Measurements from ENCODE around the gene PALLD. TPM values are rescaled to one million over a fixed set of nuclear protein-coding genes. Genes with fewer than 3 reads are reported as not detected.

PALLD gene
- total RNA-seq, 1 donor from 2014 or later: 22.9 TPM

DNA sequence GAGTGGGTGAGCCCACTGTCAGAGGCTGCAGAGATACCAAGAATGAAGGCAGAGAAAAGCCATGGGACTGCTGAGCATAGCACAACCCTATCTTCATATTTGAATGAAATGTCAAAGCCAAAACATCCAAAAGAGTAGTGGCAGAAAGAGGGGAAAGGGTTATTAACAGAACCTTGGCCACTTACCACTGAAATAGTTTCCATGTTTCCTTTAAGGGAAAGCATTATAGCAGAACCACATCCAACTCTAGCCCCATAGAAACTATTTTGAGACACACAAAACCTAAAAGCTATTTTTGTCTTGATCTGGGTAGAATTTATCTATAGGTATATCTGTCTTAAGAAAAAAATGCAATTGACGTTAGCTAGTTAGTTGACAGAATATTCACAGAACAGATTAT is 373.2 kb downstream of the PALLD start:
- Mint-ChIP-seq H3K4me3 (no peak overlapping the region), H3K36me3 (ENCODE audit: low read depth) (peaks cover 2% of the 10 kb centered on the region), H3K9me3 (no peaks in the 10 kb centered on the region), H3K27me3 (ENCODE audit: insufficient read depth) (peaks cover 5% of the 10 kb centered on the region), H3K27ac (no peak overlapping the region), H3K4me1 (ENCODE audit: low read depth) (peaks cover 32% of the 10 kb centered on the region)
- intact Hi-C loops (cut with micrococcal nuclease): no loop called here
- DNase-seq (ENCODE audit: low spot score): no peak

- DNase-seq (ENCODE audit: low spot score): no peak
- no peaks in the 10 kb centered on the region for H3K9me3 Mint-ChIP-seq
- intact Hi-C loops (cut with micrococcal nuclease): no loop called here
- no peak overlapping the region for H3K27ac Mint-ChIP-seq
- no peak overlapping the region for H3K4me3 Mint-ChIP-seq
- H3K36me3 Mint-ChIP-seq (ENCODE audit: low read depth): peaks cover 2% of the 10 kb centered on the region
- H3K27me3 Mint-ChIP-seq (ENCODE audit: insufficient read depth): peaks cover 17% of the 10 kb centered on the region
- peaks cover 31% of the 10 kb centered on the region for H3K4me1 Mint-ChIP-seq (ENCODE audit: low read depth)
Observed at GRCh38 chr4:168871632-168872031, 374.8 kb downstream of the PALLD start.

DNA sequence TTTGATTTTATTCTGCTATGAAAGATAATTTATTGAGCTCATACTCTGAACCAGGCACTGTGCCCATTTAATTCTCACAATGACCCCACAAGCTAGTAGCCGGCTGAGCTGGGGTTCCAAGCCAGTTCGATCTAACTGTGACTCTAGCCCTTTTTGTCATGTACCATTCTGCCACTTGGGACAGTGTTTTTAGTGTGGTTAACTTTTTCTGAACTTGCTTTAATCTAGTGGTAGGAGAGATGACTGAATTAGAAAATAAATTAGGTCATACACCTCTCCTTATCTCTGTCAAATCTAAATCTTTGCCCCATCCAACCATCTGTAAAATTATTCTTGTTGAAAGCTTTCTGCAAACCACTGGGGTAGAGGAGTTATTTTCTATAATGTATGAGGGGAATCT is 377.2 kb downstream of the PALLD start:
- no peak overlapping the region for H3K4me3 Mint-ChIP-seq
- no peak overlapping the region for H3K27ac Mint-ChIP-seq
- intact Hi-C loops (cut with micrococcal nuclease): no loop called here
- no peaks in the 10 kb centered on the region for H3K9me3 Mint-ChIP-seq
- peaks cover 8% of the 10 kb centered on the region for H3K36me3 Mint-ChIP-seq (ENCODE audit: low read depth)
- peaks cover 30% of the 10 kb centered on the region for H3K4me1 Mint-ChIP-seq (ENCODE audit: low read depth)
- H3K27me3 Mint-ChIP-seq (ENCODE audit: insufficient read depth): peaks cover 33% of the 10 kb centered on the region
- DNase-seq (ENCODE audit: low spot score): no peak

GRCh38 chr4:168876106-168876505 is 379.3 kb downstream of the PALLD start:
- Mint-ChIP-seq H3K36me3 (ENCODE audit: low read depth) (peaks cover 8% of the 10 kb centered on the region), H3K27ac (no peak overlapping the region), H3K9me3 (no peaks in the 10 kb centered on the region), H3K4me3 (no peak overlapping the region), H3K4me1 (ENCODE audit: low read depth) (peaks cover 25% of the 10 kb centered on the region), H3K27me3 (ENCODE audit: insufficient read depth) (peaks cover 39% of the 10 kb centered on the region)
- no peak for DNase-seq (ENCODE audit: low spot score)
- intact Hi-C loops (cut with micrococcal nuclease): no loop called here

DNA sequence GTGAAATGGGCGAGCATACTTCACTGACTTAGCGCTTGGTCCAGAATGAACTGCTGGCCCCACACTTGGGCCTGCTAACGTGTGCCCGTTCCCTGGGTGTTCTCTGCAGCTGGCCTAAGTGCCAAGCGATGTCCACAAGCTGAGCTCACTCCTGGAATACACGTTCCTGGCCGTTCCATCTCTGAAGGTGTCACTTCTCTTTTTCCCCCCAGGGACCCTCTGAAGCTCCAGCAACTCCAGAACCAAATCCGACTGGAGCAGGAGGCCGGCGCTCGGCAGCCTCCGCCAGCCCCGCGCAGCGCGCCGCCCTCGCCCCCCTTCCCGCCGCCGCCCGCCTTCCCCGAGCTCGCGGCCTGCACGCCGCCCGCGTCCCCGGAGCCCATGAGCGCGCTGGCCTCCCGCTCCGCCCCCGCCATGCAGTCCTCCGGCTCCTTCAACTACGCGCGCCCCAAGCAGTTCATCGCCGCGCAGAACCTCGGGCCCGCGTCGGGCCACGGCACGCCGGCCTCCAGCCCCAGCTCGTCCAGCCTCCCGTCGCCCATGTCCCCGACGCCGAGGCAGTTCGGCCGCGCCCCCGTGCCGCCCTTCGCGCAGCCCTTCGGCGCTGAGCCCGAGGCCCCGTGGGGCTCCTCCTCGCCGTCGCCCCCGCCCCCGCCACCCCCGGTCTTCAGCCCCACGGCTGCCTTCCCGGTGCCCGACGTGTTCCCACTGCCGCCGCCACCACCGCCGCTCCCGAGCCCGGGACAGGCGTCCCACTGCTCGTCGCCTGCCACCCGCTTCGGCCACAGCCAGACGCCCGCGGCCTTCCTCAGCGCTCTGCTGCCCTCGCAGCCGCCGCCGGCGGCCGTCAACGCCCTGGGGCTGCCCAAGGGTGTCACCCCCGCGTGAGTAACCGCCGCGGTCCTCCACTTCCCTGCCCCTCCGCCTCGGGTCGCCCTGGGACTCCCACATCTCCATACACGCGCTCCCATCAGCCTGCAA is 380.9 kb downstream of the PALLD start:
- Mint-ChIP-seq H3K36me3 (ENCODE audit: low read depth) (peaks cover 15% of the 10 kb centered on the region), H3K4me3 (peak overlapping the region; percentile 84), H3K27me3 (ENCODE audit: insufficient read depth) (peaks cover 41% of the 10 kb centered on the region), H3K9me3 (no peaks in the 10 kb centered on the region), H3K27ac (peak overlapping the region; percentile 75), H3K4me1 (ENCODE audit: low read depth) (peaks cover 27% of the 10 kb centered on the region)
- intact Hi-C loops (cut with micrococcal nuclease): loop anchor here (2.0 kb wide), 1 partner anchor 13 kb away; no protein-coding TSS in a partner anchor
- no peak for DNase-seq (ENCODE audit: low spot score)

GRCh38 chr4:168878623-168879022 is 381.8 kb downstream of the PALLD start:
- Mint-ChIP-seq H3K27me3 (ENCODE audit: insufficient read depth) (peaks cover 41% of the 10 kb centered on the region), H3K4me1 (ENCODE audit: low read depth) (peaks cover 27% of the 10 kb centered on the region), H3K36me3 (ENCODE audit: low read depth) (peaks cover 18% of the 10 kb centered on the region), H3K27ac (peak overlapping the region; percentile 75), H3K4me3 (peak overlapping the region; percentile 84), H3K9me3 (no peaks in the 10 kb centered on the region)
- no peak for DNase-seq (ENCODE audit: low spot score)
- intact Hi-C loops (cut with micrococcal nuclease): loop anchor here (1.0 to 2.0 kb wide), 3 partner anchors 10 to 47 kb away; no protein-coding TSS in a partner anchor

- H3K27ac Mint-ChIP-seq: no peak overlapping the region
- peaks cover 18% of the 10 kb centered on the region for H3K36me3 Mint-ChIP-seq (ENCODE audit: low read depth)
- H3K9me3 Mint-ChIP-seq: no peaks in the 10 kb centered on the region
- peaks cover 22% of the 10 kb centered on the region for H3K4me1 Mint-ChIP-seq (ENCODE audit: low read depth)
- intact Hi-C loops (cut with micrococcal nuclease): loop anchor here (1.0 to 2.0 kb wide), 3 partner anchors 11 to 48 kb away; no protein-coding TSS in a partner anchor
- H3K27me3 Mint-ChIP-seq (ENCODE audit: insufficient read depth): peaks cover 41% of the 10 kb centered on the region
- DNase-seq (ENCODE audit: low spot score): no peak
- peak overlapping the region; percentile 84 for H3K4me3 Mint-ChIP-seq
Observed at GRCh38 chr4:168879188-168879587, 382.3 kb downstream of the PALLD start.

DNA sequence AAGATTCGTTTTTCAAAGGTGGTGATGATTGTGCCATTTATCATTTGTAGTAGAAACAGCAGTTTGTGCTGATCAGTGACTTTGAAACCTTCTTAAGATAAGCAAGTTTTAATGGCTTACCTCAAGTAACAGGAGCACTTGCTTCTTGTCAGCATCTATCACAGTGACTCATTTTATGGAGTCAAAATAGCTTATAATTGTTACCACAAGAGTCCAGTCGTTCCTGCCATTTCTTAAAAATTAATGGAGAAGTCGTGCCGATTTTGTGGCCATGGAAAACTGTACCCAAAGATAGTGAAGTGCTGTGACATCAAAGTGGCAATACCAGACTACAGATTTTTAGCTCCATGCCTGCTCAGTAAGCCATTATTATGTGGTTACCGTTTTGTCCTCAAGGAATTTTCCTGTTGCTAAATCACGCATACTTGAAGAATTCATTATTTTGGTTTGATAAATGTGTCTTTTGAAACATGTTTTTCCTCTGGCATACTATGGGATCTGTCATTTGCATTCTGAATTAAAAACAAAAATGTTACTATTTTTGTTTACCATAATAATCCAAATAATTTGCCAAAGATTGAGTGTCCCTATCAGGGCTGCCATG is 383.3 kb downstream of the PALLD start:
- Mint-ChIP-seq H3K9me3 (no peaks in the 10 kb centered on the region), H3K36me3 (ENCODE audit: low read depth) (peaks cover 19% of the 10 kb centered on the region), H3K4me3 (no peak overlapping the region), H3K4me1 (ENCODE audit: low read depth) (peaks cover 20% of the 10 kb centered on the region), H3K27me3 (ENCODE audit: insufficient read depth) (peaks cover 36% of the 10 kb centered on the region), H3K27ac (no peak overlapping the region)
- DNase-seq (ENCODE audit: low spot score): no peak
- intact Hi-C loops (cut with micrococcal nuclease): no loop called here

DNA sequence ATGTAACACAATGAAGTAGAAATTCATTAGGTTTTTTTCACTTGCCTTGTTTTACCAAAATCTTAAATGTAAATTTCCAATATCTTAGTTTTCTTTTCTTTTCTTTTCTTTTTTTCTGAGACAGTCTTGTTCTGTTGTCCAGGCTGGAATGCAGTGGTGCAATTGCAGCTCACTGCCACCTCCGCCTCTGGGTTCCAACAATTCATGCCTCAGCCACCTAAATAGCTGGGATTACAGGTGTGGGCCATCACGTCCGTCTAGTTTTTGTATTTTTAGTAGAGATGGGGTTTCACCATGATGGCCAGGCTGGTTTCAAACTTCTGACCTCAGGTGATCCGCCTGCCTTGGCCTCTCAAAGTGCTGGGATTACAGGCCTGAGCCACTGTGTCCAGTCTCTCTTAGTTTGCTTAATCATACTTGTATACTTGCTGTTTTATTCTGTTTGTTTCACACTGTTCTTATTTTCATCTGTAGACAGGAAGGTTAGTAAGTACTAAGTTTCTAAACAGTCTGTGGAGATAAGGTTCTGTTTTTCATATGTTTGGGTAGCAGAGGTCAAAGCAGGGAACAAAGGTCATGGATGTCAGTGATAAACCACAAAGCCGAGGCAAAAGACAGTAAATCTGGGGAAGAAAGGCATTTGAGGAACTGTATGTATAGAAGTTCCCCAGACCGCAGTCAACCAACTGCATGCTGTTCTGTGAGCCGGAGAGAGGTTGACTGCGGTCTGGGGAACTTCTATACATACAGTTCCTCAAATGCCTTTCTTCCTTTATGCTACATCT is 384.2 kb downstream of the PALLD start:
- no peaks in the 10 kb centered on the region for H3K9me3 Mint-ChIP-seq

DNA sequence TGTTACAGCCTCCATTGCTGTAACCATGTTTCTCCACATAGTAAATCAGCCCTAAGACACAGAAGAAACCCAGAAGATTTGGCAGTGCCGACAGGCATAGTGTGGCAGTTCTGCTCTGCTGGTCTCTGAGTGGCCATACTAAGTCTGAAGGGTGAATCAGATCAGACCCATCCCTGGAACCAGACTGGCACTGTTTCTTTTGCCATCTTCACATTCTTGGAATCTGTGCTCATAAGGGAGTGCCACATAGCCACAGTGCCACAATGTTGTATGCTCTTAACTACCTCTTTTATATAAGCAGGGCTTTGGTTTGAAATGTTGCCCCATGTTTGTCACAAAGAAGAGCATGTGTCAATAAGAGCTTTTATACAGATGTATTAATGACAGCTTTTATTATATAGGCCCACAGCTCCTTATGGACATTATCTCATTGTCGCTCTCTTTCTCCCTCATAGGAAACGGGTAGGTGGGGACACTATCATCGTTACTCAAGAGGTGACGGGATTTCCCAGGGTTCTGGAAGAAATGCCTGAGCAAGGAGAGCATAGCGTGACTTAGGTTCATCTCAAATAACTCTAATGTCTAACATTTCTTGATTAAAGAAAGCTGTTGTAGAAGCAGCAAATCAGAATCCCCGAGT is 385.0 kb downstream of the PALLD start:
- Mint-ChIP-seq H3K4me1 (ENCODE audit: low read depth) (peaks cover 20% of the 10 kb centered on the region), H3K9me3 (no peaks in the 10 kb centered on the region), H3K36me3 (ENCODE audit: low read depth) (peaks cover 19% of the 10 kb centered on the region), H3K27ac (no peak overlapping the region), H3K4me3 (no peak overlapping the region), H3K27me3 (ENCODE audit: insufficient read depth) (peaks cover 21% of the 10 kb centered on the region)
- no peak for DNase-seq (ENCODE audit: low spot score)
- intact Hi-C loops (cut with micrococcal nuclease): no loop called here

More for the DNA sequence above, 384.2 kb downstream of the PALLD start:
- Mint-ChIP-seq H3K36me3 (ENCODE audit: low read depth) (peaks cover 19% of the 10 kb centered on the region), H3K27ac (peak overlapping the region; percentile 13), H3K27me3 (ENCODE audit: insufficient read depth) (peaks cover 30% of the 10 kb centered on the region), H3K4me3 (no peak overlapping the region), H3K4me1 (ENCODE audit: low read depth) (peaks cover 20% of the 10 kb centered on the region)
- DNase-seq (ENCODE audit: low spot score): no peak
- intact Hi-C loops (cut with micrococcal nuclease): no loop called here

- peaks cover 19% of the 10 kb centered on the region for H3K36me3 Mint-ChIP-seq (ENCODE audit: low read depth)
- H3K9me3 Mint-ChIP-seq: no peaks in the 10 kb centered on the region
- no peak for DNase-seq (ENCODE audit: low spot score)
- peaks cover 16% of the 10 kb centered on the region for H3K27me3 Mint-ChIP-seq (ENCODE audit: insufficient read depth)
- peaks cover 20% of the 10 kb centered on the region for H3K4me1 Mint-ChIP-seq (ENCODE audit: low read depth)
- H3K27ac Mint-ChIP-seq: no peak overlapping the region
- no peak overlapping the region for H3K4me3 Mint-ChIP-seq
- intact Hi-C loops (cut with micrococcal nuclease): no loop called here
Observed at GRCh38 chr4:168882650-168883233, 385.9 kb downstream of the PALLD start.

DNA sequence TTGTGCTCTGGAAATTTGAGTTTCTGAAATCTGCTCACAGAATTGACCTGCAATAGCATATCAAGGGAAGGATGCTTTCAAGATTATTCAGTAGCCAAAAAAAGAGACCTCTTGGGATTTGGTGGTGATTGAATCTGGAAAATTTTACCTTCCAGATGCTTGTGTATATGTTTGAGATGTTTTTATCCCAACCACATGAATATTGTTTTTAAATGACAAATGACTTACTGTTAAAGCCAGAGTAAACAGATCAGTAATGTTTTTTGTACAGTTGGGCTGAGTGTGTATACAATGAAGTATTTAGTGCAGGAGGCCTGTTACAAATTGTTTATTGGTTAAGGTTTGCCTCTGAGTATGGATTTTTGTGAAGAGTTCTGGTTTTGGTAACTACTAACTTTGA is 386.7 kb downstream of the PALLD start:
- no peak overlapping the region for H3K4me3 Mint-ChIP-seq
- H3K9me3 Mint-ChIP-seq: no peaks in the 10 kb centered on the region
- intact Hi-C loops (cut with micrococcal nuclease): no loop called here
- no peak overlapping the region for H3K27ac Mint-ChIP-seq
- peaks cover 16% of the 10 kb centered on the region for H3K4me1 Mint-ChIP-seq (ENCODE audit: low read depth)
- H3K27me3 Mint-ChIP-seq (ENCODE audit: insufficient read depth): peaks cover 13% of the 10 kb centered on the region
- peaks cover 16% of the 10 kb centered on the region for H3K36me3 Mint-ChIP-seq (ENCODE audit: low read depth)
- DNase-seq (ENCODE audit: low spot score): no peak

Measured in activated T-helper 1 cell treated with anti-CD3 and anti-CD28 coated beads, Interleukin-12 subunit alpha, Interleukin-12 subunit beta, Interleukin-2, Interleukin-4 antibody, amounts not matched to agents 30 ng/mL and 10 ng/mL and 1 ng/mL, durations not matched to agents 14 hours and 24 hours and 36 hours (primary cell).